Esophagus muscularis mucosa (tissue), 4 donors: ENCODE data around the gene ARFGAP3. TPM values are rescaled to one million over a fixed set of nuclear protein-coding genes. Genes with fewer than 3 reads are reported as not detected.
"Not testable (repeated sequence)": the region's sequence is repeated elsewhere in the genome, so short reads cannot be mapped to it uniquely, and the experiment has no call there.

Experiments
- DNase-seq: peaks from one replicate; pipeline ENCODE4 v3.0.0-alpha.2; 2017; ENCODE audit errors: extremely low spot score
- H3K27ac ChIP-seq, 4 donors: fragments of 200-600 bp; sonication (generic); replicated peaks in 1 of 4; 1 replicate in 3 of 4; 2 replicates in 1 of 4; pipeline ENCODE4 v1.5.1; 2016 to 2019; ENCODE audit warnings: mild to moderate bottlenecking in 1 of 4
- H3K27me3 ChIP-seq, 4 donors: fragments of 200-600 bp; sonication (generic); one replicate each; pipeline versions ENCODE4 v1.5.1 to v1.6.0; 2016 to 2019
- H3K36me3 ChIP-seq, 4 donors: fragments of 200-600 bp; sonication (generic); one replicate each; pipeline ENCODE4 v1.5.1; 2016 to 2019
- H3K4me1 ChIP-seq, 4 donors: fragments of 200-600 bp; sonication (generic); one replicate each; pipeline ENCODE4 v1.5.1; 2016 to 2019
- H3K4me3 ChIP-seq, 4 donors: fragments of 200-600 bp; sonication (generic); 1 replicate in 2 of 4; 2 replicates in 2 of 4; pipeline ENCODE4 v1.5.1; 2016 to 2019; ENCODE audit warnings: mild to moderate bottlenecking in 4 of 4, moderate library complexity in 1 of 4
- H3K9me3 ChIP-seq, 4 donors: fragments of 200-600 bp; sonication (generic); 1 replicate in 3 of 4; 2 replicates in 1 of 4; pipeline ENCODE4 v1.5.1; 2016 to 2019
- CTCF ChIP-seq, 3 experiments: fragments of 200-600 bp in 2 of 3; fragments of 450-650 bp in 1 of 3; sonication (generic) in 2 of 3; IDR thresholded peaks; one replicate each; pipeline ENCODE4 v1.5.1; 2017 to 2019; ENCODE audit warnings: antibody characterized with exemption in 3 of 3, mild to moderate bottlenecking in 2 of 3, moderate library complexity in 1 of 3
- EP300 ChIP-seq: sonication (generic); formaldehyde crosslinking; IDR thresholded peaks from one replicate; pipeline ENCODE4 v1.6.1; 2017; ENCODE audit warnings: antibody characterized with exemption
- POLR2A ChIP-seq: fragments of 450-650 bp; IDR thresholded peaks from one replicate; pipeline ENCODE4 v1.6.1; 2017; ENCODE audit warnings: antibody characterized with exemption, moderate library complexity, mild to moderate bottlenecking, low read depth
- POLR2AphosphoS5 ChIP-seq, 2 donors: sonication (generic); formaldehyde crosslinking; IDR thresholded peaks; one replicate each; pipeline ENCODE4 v1.6.1; 2017; ENCODE audit warnings: antibody characterized with exemption in 2 of 2
- WGBS: methylation state at CpG from one replicate; pipeline ENCODE4 v1.1.5; 2018; 5-methylcytosine and 5-hydroxymethylcytosine counted together
- intact Hi-C: fragments of 100-400 bp; cut with DNase I; formaldehyde crosslinking; loops from one replicate; pipeline ENCODE4 v1.15.1; 2023
- small RNA-seq, 3 donors: library from RNA; depleted of rRNA; stranded (forward); fragments of <200 nt; gene quantifications; one replicate each; pipeline ENCODE3, GENCODE V24; 2016
- total RNA-seq, 4 donors: library from RNA; depleted of rRNA; stranded (reverse); fragments of >200 nt; gene quantifications; one replicate each; pipeline versions ENCODE4 v1.1.0 to v1.2.1, GENCODE V29; 2016

The ARFGAP3 gene
- total RNA-seq, 4 donors from 2014 or later: 38.8 to 63.5 (median 41.4) TPM

- H3K27ac ChIP-seq: peak overlapping the region in 2 of 4 donors; percentile 11 to 73
- TF ChIP-seq CTCF (IDR thresholded peaks at IDR 0.05) (no peak), EP300 (no peak)
- no peak overlapping the region for H3K4me3 ChIP-seq
- no peaks in the 10 kb centered on the region for H3K36me3 ChIP-seq
- H3K4me1 ChIP-seq: peaks cover 18 to 31% (median 18%) of the 10 kb centered on the region in 4 donors
- 66% methylated on average over 6 of the region's 6 CpGs for WGBS
- no peaks in the 10 kb centered on the region for H3K27me3 ChIP-seq
- intact Hi-C loops: no loop called here
- no peaks in the 10 kb centered on the region for H3K9me3 ChIP-seq
- no peak for DNase-seq
These were observed 102.4 kb downstream of the ARFGAP3 start for GRCh38 chr22:42754658-42755057.

- Histone ChIP-seq H3K36me3 (no peaks in the 10 kb centered on the region), H3K27ac (peak overlapping the region; percentile 56 to 78 (median 70)), H3K27me3 (no peaks in the 10 kb centered on the region), H3K4me3 (no peak overlapping the region), H3K4me1 (peaks cover 19 to 47% (median 34%) of the 10 kb centered on the region in 4 donors), H3K9me3 (no peaks in the 10 kb centered on the region)
- 84% methylated on average over 7 of the region's 7 CpGs for WGBS
- intact Hi-C loops: no loop called here
- no peak for DNase-seq
- TF ChIP-seq POLR2AphosphoS5 (IDR thresholded peaks at IDR 0.05): no peak
- TF ChIP-seq EP300: no peak
- no peak for TF ChIP-seq POLR2A
- no peak for TF ChIP-seq CTCF (IDR thresholded peaks at IDR 0.05)
These were observed 104.2 kb downstream of the ARFGAP3 start for GRCh38 chr22:42752912-42753311.

GRCh38 chr22:42752230-42752746, 104.8 kb downstream of the ARFGAP3 start:
- H3K4me3 ChIP-seq: no peak overlapping the region
- H3K27me3 ChIP-seq: no peaks in the 10 kb centered on the region
- TF ChIP-seq POLR2A: no peak
- TF ChIP-seq POLR2AphosphoS5 (IDR thresholded peaks at IDR 0.05): no peak
- no peak for TF ChIP-seq EP300
- 71% methylated on average over 4 of the region's 12 CpGs for WGBS
- H3K27ac ChIP-seq: peak overlapping the region; percentile 56 to 78 (median 70)
- intact Hi-C loops: no loop called here
- H3K36me3 ChIP-seq: no peaks in the 10 kb centered on the region
- H3K9me3 ChIP-seq: no peaks in the 10 kb centered on the region
- peak; percentile 89 for DNase-seq
- peaks cover 19 to 51% (median 37%) of the 10 kb centered on the region in 4 donors for H3K4me1 ChIP-seq

GRCh38 chr22:42750421-42750820, 106.7 kb downstream of the ARFGAP3 start:
- H3K9me3 ChIP-seq, H3K27ac ChIP-seq, H3K27me3 ChIP-seq, H3K36me3 ChIP-seq, H3K4me3 ChIP-seq, intact Hi-C loops, DNase-seq: not testable (repeated sequence)
- peaks cover 19 to 51% (median 37%) of the 10 kb centered on the region in 4 donors for H3K4me1 ChIP-seq
- 94% methylated on average over 17 of the region's 28 CpGs for WGBS

GRCh38 chr22:42747701-42748513, 109.2 kb downstream of the ARFGAP3 start:
- Histone ChIP-seq H3K9me3 (no peaks in the 10 kb centered on the region), H3K36me3 (no peaks in the 10 kb centered on the region), H3K27ac (peak overlapping the region; percentile 22 to 66 (median 54)), H3K4me1 (peaks cover 34 to 59% (median 51%) of the 10 kb centered on the region in 4 donors), H3K27me3 (no peaks in the 10 kb centered on the region), H3K4me3 (no peak overlapping the region)
- DNase-seq: no peak
- TF ChIP-seq CTCF (IDR thresholded peaks at IDR 0.05) (no peak), POLR2AphosphoS5 (IDR thresholded peaks at IDR 0.05) (no peak), POLR2A (no peak), EP300 (no peak)
- 68% methylated on average over 14 of the region's 14 CpGs for whole genome bisulfite sequencing
- intact Hi-C loops: no loop called here

Small RNA genes within 50 kb of the gene (small RNA-seq; reads per million reads assigned to genes)
- gene RF00019: 0 reads per million in 3 donors

Other genes with a start within 250 kb of the ARFGAP3 start
- gene POLDIP3, start 242.4 kb downstream of the ARFGAP3 start, total RNA-seq: 10 to 100 TPM; 30.6 to 47.6 (median 39.6) TPM
- gene ATP5MGL, start 216.7 kb downstream of the ARFGAP3 start, total RNA-seq: not detected
- gene CYB5R3, start 207.9 kb downstream of the ARFGAP3 start, total RNA-seq: 100 to 1,000 TPM; 154 to 287 (median 221) TPM
- gene A4GALT, start 136.4 kb downstream of the ARFGAP3 start, total RNA-seq: 10 to 100 TPM; 77.7 to 81.8 (median 79.1) TPM
- gene PACSIN2, start 157.9 kb upstream of the ARFGAP3 start, total RNA-seq: 100 to 1,000 TPM in 3 of 4 donors, 10 to 100 TPM in 1; 91.1 to 147 (median 116) TPM
- gene TTLL1, start 232.1 kb upstream of the ARFGAP3 start, total RNA-seq: 1 to 10 TPM; 2.8 to 7.3 (median 4.1) TPM